Measurements from ENCODE around the gene ERH.

- TF ChIP-seq CTCF (IDR thresholded peaks at IDR 0.05) = no peak
- TF ChIP-seq POLR2A (IDR thresholded peaks at IDR 0.05) = no peak
Measured at GRCh38 chr14:69399750-69400149, 1.7 kb upstream of the ERH start.

All from thyroid gland (tissue), 4 donors.